ENCODE measurements around the gene OR5D18. TPM values are rescaled to one million over a fixed set of nuclear protein-coding genes. Genes with fewer than 3 reads are reported as not detected.

Gene OR5D18
- not detected for total RNA-seq

GRCh38 chr11:55819330-55819729 is at the start of gene OR5D18:
Gene OR5D18 (plus strand): TSS chr11:55819630. CDS start chr11:55819630, 0 bp downstream.
- TF ChIP-seq CTCF (IDR thresholded peaks at IDR 0.05; ENCODE audit: low read depth), result no peak

- TF ChIP-seq CTCF (IDR thresholded peaks at IDR 0.05; ENCODE audit: low read depth), result no peak
These were observed 46.3 kb upstream of the OR5D18 start, which contains the start of gene OR5D13 for GRCh38 chr11:55773138-55773537. Gene OR5D13 (plus strand): TSS chr11:55773438. CDS start chr11:55773438, 0 bp downstream.

GRCh38 chr11:55791606-55792005 is 27.8 kb upstream of the OR5D18 start:
- TF ChIP-seq CTCF (IDR thresholded peaks at IDR 0.05; ENCODE audit: low read depth), result no peak

GRCh38 chr11:55793321-55793720 is 26.1 kb upstream of the OR5D18 start:
- TF ChIP-seq CTCF (IDR thresholded peaks at IDR 0.05; ENCODE audit: low read depth), result no peak

GRCh38 chr11:55795256-55795655 is 24.2 kb upstream of the OR5D18 start, which contains the start of gene OR5D14:
Gene OR5D14 (plus strand): TSS chr11:55795556. CDS start chr11:55795556, 0 bp downstream.
- no peak for TF ChIP-seq CTCF (IDR thresholded peaks at IDR 0.05; ENCODE audit: low read depth)

GRCh38 chr11:55806248-55806647 is 13.2 kb upstream of the OR5D18 start:
- no peak for TF ChIP-seq CTCF (IDR thresholded peaks at IDR 0.05; ENCODE audit: low read depth)

- TF ChIP-seq CTCF (IDR thresholded peaks at IDR 0.05; ENCODE audit: low read depth), result no peak
These were observed 8.4 kb upstream of the OR5D18 start, which contains the start of gene OR5L1 for GRCh38 chr11:55811067-55811466. Gene OR5L1 (plus strand): TSS chr11:55811367. CDS start chr11:55811467, 100 bp downstream.

Measured in subcutaneous adipose tissue (tissue), 4 donors.